GM13976 (cell line): ENCODE results near the gene SLIT3.

ENCODE experiments used
- DNase-seq: peaks from one replicate; pipeline ENCODE4 v3.0.0; 2012; ENCODE audit warnings: low spot score
- CTCF ChIP-seq: IDR thresholded peaks from 2 replicates; pipeline ENCODE4 v1.5.1; 2012; ENCODE audit warnings: borderline replicate concordance, mild to moderate bottlenecking; ENCODE audit not compliant: insufficient read depth; ENCODE audit errors: extremely low read depth, missing control alignments, control extremely low read depth
- in situ Hi-C: fragments of 300-500 bp; cut with MboI; formaldehyde crosslinking; loops from one replicate; pipeline ENCODE4 v1.12.0; 2022; ENCODE audit warnings: low sequenced_read_pairs, mixed read lengths, inconsistent platforms; ENCODE audit not compliant: unreplicated experiment

Gene SLIT3

GRCh38 chr5:168817591-168817990 is 483.3 kb downstream of the SLIT3 start:
- in situ Hi-C loops, result no loop called here
- no peak for DNase-seq
- TF ChIP-seq CTCF, result no peak

DNA sequence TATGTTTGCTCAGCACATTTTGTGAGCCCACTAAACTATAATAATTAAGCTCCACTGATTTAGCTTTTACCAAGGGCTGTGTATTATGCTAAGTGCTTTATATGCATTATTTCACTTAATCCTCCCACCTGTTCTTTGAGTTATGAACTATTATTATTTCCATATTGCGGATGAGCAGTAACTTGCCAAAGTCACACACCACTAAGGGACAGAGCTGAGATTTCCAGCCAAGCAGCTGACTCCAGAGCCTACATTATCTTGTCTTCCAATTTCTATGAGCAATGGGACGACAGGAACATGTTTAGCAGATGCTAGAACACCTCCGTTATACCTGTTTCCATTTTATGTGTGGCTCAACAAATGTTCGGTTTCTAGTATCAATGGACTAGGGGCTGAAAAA is 484.3 kb downstream of the SLIT3 start:
- TF ChIP-seq CTCF, result no peak
- DNase-seq, result no peak
- in situ Hi-C loops, result no loop called here

DNA sequence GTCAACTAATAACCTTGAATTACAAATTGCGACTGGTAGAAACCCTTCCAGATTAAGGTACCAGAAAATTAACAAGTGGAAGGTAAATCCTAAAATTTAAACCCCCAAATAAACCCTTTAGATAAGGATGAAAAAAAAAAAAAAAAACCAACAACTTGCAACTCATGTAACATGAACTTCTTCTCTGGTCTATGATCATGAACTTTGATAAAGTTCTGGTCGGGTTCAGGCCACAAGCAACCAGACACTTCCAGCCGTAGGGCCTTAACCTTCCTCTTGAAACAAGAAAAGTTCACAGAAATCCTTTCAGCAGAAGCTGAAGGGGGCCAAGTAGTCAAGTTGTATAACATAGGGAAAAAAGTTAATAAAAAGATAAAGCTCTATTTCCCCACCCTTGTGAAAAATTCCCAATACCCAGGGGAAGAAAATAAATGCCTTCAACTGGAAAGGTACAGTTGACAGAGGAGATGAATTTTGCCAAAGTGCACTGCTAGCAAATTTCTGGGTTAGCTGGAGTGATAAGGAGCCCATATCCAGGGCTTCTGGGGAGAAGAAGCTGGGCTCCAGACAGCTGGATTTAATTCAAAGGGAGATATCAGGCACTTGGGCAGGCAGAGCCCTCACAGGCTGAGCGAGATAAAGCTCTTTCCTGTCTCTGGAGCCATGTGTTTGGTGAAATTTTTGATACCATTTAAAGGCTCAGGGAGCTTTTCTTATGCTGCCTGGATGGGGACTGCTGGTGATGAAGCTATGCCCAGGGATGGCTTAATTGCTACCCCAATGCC is 487.6 kb downstream of the SLIT3 start:
- TF ChIP-seq CTCF, result no peak

GRCh38 chr5:168810641-168811040 is 490.3 kb downstream of the SLIT3 start:
- in situ Hi-C loops, result no loop called here
- no peak for DNase-seq
- TF ChIP-seq CTCF, result no peak

More for the DNA sequence above, 487.6 kb downstream of the SLIT3 start:
- in situ Hi-C loops, result no loop called here
- DNase-seq, result no peak

DNA sequence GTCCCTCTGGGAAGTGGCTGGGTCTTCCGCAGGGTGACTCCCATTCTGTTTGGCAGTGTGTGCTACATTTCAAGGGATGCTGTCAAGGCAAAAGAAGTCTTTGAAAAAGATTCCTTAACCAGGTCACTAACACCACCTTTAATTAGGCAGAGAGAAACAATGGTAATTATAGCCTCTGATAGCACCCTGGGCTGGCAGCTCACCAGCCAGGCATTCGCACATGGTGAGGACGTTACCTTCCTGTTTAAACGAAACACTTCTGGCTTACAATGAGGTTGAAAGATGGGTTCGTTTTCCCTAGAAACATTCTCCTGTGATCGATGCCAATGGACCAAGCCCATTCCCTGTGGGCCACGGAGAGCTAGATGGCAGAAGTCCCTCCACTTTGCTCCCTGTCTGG is 491.7 kb downstream of the SLIT3 start:
- no peak for DNase-seq
- in situ Hi-C loops, result no loop called here
- TF ChIP-seq CTCF, result no peak

DNA sequence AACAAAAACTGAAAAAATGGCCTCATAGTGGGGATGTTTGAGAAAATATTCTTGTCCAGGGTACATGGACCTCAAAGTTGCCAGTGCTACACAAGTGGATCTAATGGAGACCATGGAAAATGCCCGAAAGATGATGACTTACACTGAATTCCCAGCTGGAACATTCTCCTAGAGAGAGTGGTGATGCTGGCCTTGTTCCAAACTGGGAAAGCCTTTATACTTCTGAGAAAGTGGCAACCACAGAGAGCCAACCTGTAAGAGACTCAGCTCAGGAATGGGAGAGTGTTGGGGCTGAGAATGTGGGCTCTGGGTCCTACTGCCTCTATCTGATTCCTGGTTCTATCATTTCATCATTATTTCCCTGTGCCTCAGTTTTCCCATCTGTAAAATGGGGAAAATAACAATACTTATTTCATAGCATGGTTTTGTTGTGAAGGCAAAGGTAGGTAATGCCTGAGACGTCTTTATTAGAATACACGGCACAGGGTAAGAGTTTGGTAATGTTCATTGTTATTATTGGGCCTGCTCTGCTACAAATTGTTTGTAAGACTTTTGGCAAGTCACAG is 492.8 kb downstream of the SLIT3 start:
- in situ Hi-C loops, result no loop called here
- DNase-seq, result no peak
- TF ChIP-seq CTCF, result no peak

DNA sequence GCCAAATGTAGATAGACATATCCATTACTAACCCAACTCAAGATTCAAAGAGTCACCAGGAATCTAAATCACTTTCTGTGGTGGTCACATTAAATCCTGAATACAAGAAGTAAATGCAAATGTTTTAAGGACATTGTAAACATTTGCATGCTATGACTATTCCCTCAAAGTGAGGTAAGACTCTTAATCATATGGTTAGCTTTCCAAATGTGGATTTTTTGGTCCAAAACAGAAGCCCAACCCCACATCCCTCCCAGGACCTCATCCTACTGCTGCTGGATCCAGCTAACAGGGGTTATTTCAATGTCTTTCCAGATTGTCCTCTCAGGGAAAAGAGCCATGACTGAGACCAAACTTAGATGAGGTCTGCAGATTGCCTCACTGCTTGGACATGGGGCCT is 493.7 kb downstream of the SLIT3 start:
- TF ChIP-seq CTCF, result no peak
- in situ Hi-C loops, result no loop called here
- DNase-seq, result no peak
